Adrenal gland (tissue), 12 donors: ENCODE data around the gene SIX3. TPM values are rescaled to one million over a fixed set of nuclear protein-coding genes. Genes with fewer than 3 reads are reported as not detected.

Experiments
- DNase-seq, 7 donors: peaks; one replicate each; pipeline ENCODE4 v3.0.0-alpha.2; 2019 to 2020
- H3K27ac ChIP-seq, 5 donors: fragments of 200-600 bp; sonication (generic) in 4 of 5; 1 replicate in 3 of 5; 2 replicates in 2 of 5; pipeline versions ENCODE4 v1.5.1 to v1.8.0; 2016 to 2020; ENCODE audit warnings: mild to moderate bottlenecking in 1 of 5
- H3K27me3 ChIP-seq: fragments of 200-600 bp; 2 replicates; pipeline ENCODE4 v1.8.0; 2021
- H3K36me3 ChIP-seq, 2 donors: fragments of 200-600 bp; replicated peaks in 1 of 2; 1 replicate in 1 of 2; 2 replicates in 1 of 2; pipeline versions ENCODE4 v1.5.1 to v1.8.0; 2018 to 2022
- H3K4me1 ChIP-seq, 2 donors: fragments of 200-600 bp; replicated peaks in 1 of 2; 1 replicate in 1 of 2; 2 replicates in 1 of 2; pipeline versions ENCODE4 v1.5.1 to v1.8.0; 2018 to 2021
- H3K4me3 ChIP-seq, 4 donors: fragments of 200-600 bp; sonication (generic) in 3 of 4; one replicate each; pipeline ENCODE4 v1.5.1; 2016 to 2018
- H3K9me3 ChIP-seq, 3 donors: fragments of 200-600 bp; sonication (generic) in 1 of 3; replicated peaks in 1 of 3; 1 replicate in 2 of 3; 2 replicates in 1 of 3; pipeline versions ENCODE4 v1.5.1 to v1.8.0; 2016 to 2021
- CTCF ChIP-seq, 6 experiments: fragments of 450-650 bp in 4 of 6; fragments of 200-600 bp in 2 of 6; sonication (generic) in 1 of 6; IDR thresholded peaks; 1 replicate in 5 of 6; 2 replicates in 1 of 6; pipeline versions ENCODE4 v1.5.1 to v1.8.0; 2016 to 2021; ENCODE audit warnings: antibody characterized with exemption in 6 of 6, mild to moderate bottlenecking in 2 of 6, moderate library complexity in 1 of 6
- POLR2A ChIP-seq, 2 donors: fragments of 450-650 bp; IDR thresholded peaks; one replicate each; pipeline ENCODE4 v1.6.1; 2017; ENCODE audit warnings: antibody characterized with exemption in 2 of 2, mild to moderate bottlenecking in 2 of 2, moderate library complexity in 1 of 2
- WGBS, 4 donors: extraction: QIAGEN DNeasy Blood & Tissue Kit in 2 of 4; methylation state at CpG; one replicate each; pipeline versions ENCODE4 v1.1.5 to v1.1.7; 2013 to 2017; 5-methylcytosine and 5-hydroxymethylcytosine counted together
- intact Hi-C, 2 donors: fragments of 100-400 bp; cut with DNase I; formaldehyde crosslinking; loops; one replicate each; pipeline versions ENCODE4 v1.14.1 to v1.15.0; 2022 to 2023
- polyA plus RNA-seq, 3 donors: library from polyadenylated mRNA; stranded (reverse); fragments of 200-250 nt in 2 of 3; fragments of 350-450 nt in 1 of 3; fragmentation: Illumina TruSeq in 1 of 3; extraction: RNeasy Lipid Tissue Mini Kit (QIAGEN cat#74804) in 1 of 3; gene quantifications; one replicate each; pipeline ENCODE4 v1.2.3, GENCODE V29; 2013 to 2014
- total RNA-seq, 9 donors: library from RNA; depleted of rRNA in 4 of 9; stranded (reverse); fragments of >200 nt in 4 of 9; fragments of 120-200 nt in 1 of 9; fragmentation: NEBNext Ultra II Directional in 1 of 9; extraction: Animal tissue kit (Norgen Biotek cat#: 25700) in 1 of 9; gene quantifications; one replicate each; pipeline versions ENCODE4 v1.1.0 to v1.2.4, GENCODE V29; 2013 to 2023
- donor health status: healthy with polysubstance abuse.
- donor health status: Bipolar disorder and iron deficiency.
- donor health status: DM: yes; HTN: yes; CAD: no.
- donor health status: DM: no; HTN: no; CAD: no.
- donor health status: DM: no; HTN: no; CAD: no.
- donor health status: DM: yes; HTN: yes; CAD: no.

SIX3 gene
- total and polyA plus RNA-seq, 12 donors, result not detected

- TF ChIP-seq POLR2A (IDR thresholded peaks at IDR 0.05), result no peak
- TF ChIP-seq CTCF (IDR thresholded peaks at IDR 0.05), result no peak
- Histone ChIP-seq H3K9me3 (no peaks in the 10 kb centered on the region), H3K4me1 (no peaks in the 10 kb centered on the region), H3K27me3 (peaks cover 48% of the 10 kb centered on the region), H3K4me3 (no peak overlapping the region), H3K36me3 (no peaks in the 10 kb centered on the region), H3K27ac (no peak overlapping the region)
- WGBS, 4 donors, result 71 to 78% (median 76%) methylated on average over 6 of the region's 6 CpGs
- no peak for DNase-seq
- intact Hi-C loops, result no loop called here
Observed at GRCh38 chr2:44922776-44923175, 18.7 kb upstream of the SIX3 start.

- Histone ChIP-seq H3K4me3 (no peak overlapping the region), H3K4me1 (peaks cover 0 to 9% of the 10 kb centered on the region in 2 donors), H3K27me3 (peaks cover 76% of the 10 kb centered on the region), H3K9me3 (no peaks in the 10 kb centered on the region), H3K27ac (no peak overlapping the region), H3K36me3 (no peaks in the 10 kb centered on the region)
- no peak for DNase-seq
- intact Hi-C loops, result no loop called here
- 23 to 28% (median 25%) methylated on average over 4 of the region's 4 CpGs for WGBS, 4 donors
- TF ChIP-seq POLR2A (IDR thresholded peaks at IDR 0.05) (no peak), CTCF (IDR thresholded peaks at IDR 0.05) (no peak)
Observed at GRCh38 chr2:44925561-44926136, 15.9 kb upstream of the SIX3 start.

GRCh38 chr2:44926957-44927356 is 14.5 kb upstream of the SIX3 start:
- peaks cover 0 to 9% of the 10 kb centered on the region in 2 donors for H3K4me1 ChIP-seq
- intact Hi-C loops, result no loop called here
- H3K27me3 ChIP-seq, result peaks cover 83% of the 10 kb centered on the region
- no peaks in the 10 kb centered on the region for H3K36me3 ChIP-seq
- no peak overlapping the region for H3K4me3 ChIP-seq
- 11 to 27% (median 20%) methylated on average over 9 of the region's 9 CpGs for WGBS, 4 donors
- no peak for DNase-seq
- no peaks in the 10 kb centered on the region for H3K9me3 ChIP-seq
- no peak for TF ChIP-seq POLR2A (IDR thresholded peaks at IDR 0.05)
- TF ChIP-seq CTCF (IDR thresholded peaks at IDR 0.05), result no peak
- H3K27ac ChIP-seq, result no peak overlapping the region

- WGBS, 4 donors, result 6 to 7% (median 6%) methylated on average over 36 of the region's 36 CpGs
- DNase-seq, result no peak
- Histone ChIP-seq H3K9me3 (no peaks in the 10 kb centered on the region), H3K27me3 (peaks cover 89% of the 10 kb centered on the region), H3K4me3 (no peak overlapping the region), H3K4me1 (peaks cover 0 to 11% of the 10 kb centered on the region in 2 donors), H3K36me3 (no peaks in the 10 kb centered on the region), H3K27ac (no peak overlapping the region)
- intact Hi-C loops, result no loop called here
- TF ChIP-seq CTCF (IDR thresholded peaks at IDR 0.05) (no peak), POLR2A (IDR thresholded peaks at IDR 0.05) (no peak)
Observed at GRCh38 chr2:44927985-44928482, 13.5 kb upstream of the SIX3 start.
